Thyroid gland (tissue), 4 donors: ENCODE results near the gene CDX1. TPM values are rescaled to one million over a fixed set of nuclear protein-coding genes. Genes with fewer than 3 reads are reported as not detected.

ENCODE experiments used
- DNase-seq, 2 donors: peaks; one replicate each; pipeline ENCODE4 v3.0.0-alpha.2; 2019
- H3K27ac ChIP-seq, 3 donors: fragments of 200-600 bp; sonication (generic); 1 replicate in 2 of 3; 2 replicates in 1 of 3; pipeline ENCODE4 v1.5.1; 2016 to 2019; ENCODE audit warnings: mild to moderate bottlenecking in 1 of 3, moderate library complexity in 1 of 3
- H3K27me3 ChIP-seq: fragments of 200-600 bp; sonication (generic); one replicate; pipeline ENCODE4 v1.5.1; 2019
- H3K36me3 ChIP-seq, 2 donors: fragments of 200-600 bp; sonication (generic); one replicate each; pipeline ENCODE4 v1.5.1; 2016 to 2019
- H3K4me1 ChIP-seq, 2 donors: fragments of 200-600 bp; sonication (generic); one replicate each; pipeline ENCODE4 v1.5.1; 2017 to 2019
- H3K4me3 ChIP-seq, 3 donors: fragments of 200-600 bp; sonication (generic); replicated peaks in 1 of 3; 1 replicate in 2 of 3; 2 replicates in 1 of 3; pipeline ENCODE4 v1.5.1; 2016; ENCODE audit warnings: mild to moderate bottlenecking in 1 of 3
- H3K9me3 ChIP-seq: fragments of 200-600 bp; sonication (generic); one replicate; pipeline ENCODE4 v1.5.1; 2017
- POLR2A ChIP-seq, 2 donors: fragments of 450-650 bp; IDR thresholded peaks; one replicate each; pipeline ENCODE4 v1.6.1; 2017; ENCODE audit warnings: antibody characterized with exemption in 2 of 2, mild to moderate bottlenecking in 2 of 2, moderate library complexity in 1 of 2
- WGBS, 2 donors: methylation state at CpG; one replicate each; pipeline ENCODE4 v1.1.5; 2017; 5-methylcytosine and 5-hydroxymethylcytosine counted together
- intact Hi-C: fragments of 100-400 bp; cut with DNase I; formaldehyde crosslinking; loops from one replicate; pipeline ENCODE4 v1.15.1; 2023
- total RNA-seq, 4 donors: library from RNA; depleted of rRNA; stranded (reverse); fragments of >200 nt; gene quantifications; one replicate each; pipeline ENCODE4 v1.2.3, GENCODE V29; 2016
- TF ChIP-seq, protein P1 (sequence below), 6 experiments: fragments of 200-600 bp in 3 of 6; fragments of 450-650 bp in 3 of 6; sonication (generic) in 3 of 6; IDR thresholded peaks; one replicate each; pipeline ENCODE4 v1.5.1; 2016 to 2019; ENCODE audit warnings: antibody characterized with exemption in 6 of 6, mild to moderate bottlenecking in 2 of 6, inconsistent platforms in 1 of 6, moderate library complexity in 1 of 6

Gene CDX1
- total RNA-seq, 4 donors from 2014 or later = not detected

GRCh38 chr5:150154618-150155128, 11.9 kb upstream of the CDX1 start:
- no peak for TF ChIP-seq POLR2A (IDR thresholded peaks at IDR 0.05)
- TF ChIP-seq, protein P1, sequence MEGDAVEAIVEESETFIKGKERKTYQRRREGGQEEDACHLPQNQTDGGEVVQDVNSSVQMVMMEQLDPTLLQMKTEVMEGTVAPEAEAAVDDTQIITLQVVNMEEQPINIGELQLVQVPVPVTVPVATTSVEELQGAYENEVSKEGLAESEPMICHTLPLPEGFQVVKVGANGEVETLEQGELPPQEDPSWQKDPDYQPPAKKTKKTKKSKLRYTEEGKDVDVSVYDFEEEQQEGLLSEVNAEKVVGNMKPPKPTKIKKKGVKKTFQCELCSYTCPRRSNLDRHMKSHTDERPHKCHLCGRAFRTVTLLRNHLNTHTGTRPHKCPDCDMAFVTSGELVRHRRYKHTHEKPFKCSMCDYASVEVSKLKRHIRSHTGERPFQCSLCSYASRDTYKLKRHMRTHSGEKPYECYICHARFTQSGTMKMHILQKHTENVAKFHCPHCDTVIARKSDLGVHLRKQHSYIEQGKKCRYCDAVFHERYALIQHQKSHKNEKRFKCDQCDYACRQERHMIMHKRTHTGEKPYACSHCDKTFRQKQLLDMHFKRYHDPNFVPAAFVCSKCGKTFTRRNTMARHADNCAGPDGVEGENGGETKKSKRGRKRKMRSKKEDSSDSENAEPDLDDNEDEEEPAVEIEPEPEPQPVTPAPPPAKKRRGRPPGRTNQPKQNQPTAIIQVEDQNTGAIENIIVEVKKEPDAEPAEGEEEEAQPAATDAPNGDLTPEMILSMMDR (IDR thresholded peaks at IDR 0.05) = no peak
- Histone ChIP-seq H3K27ac (peak overlapping the region; percentile 38 to 77 (median 70)), H3K36me3 (no peaks in the 10 kb centered on the region), H3K27me3 (no peaks in the 10 kb centered on the region), H3K4me3 (peak overlapping the region in 1 of 3 donors; percentile 31), H3K9me3 (no peaks in the 10 kb centered on the region), H3K4me1 (peaks cover 0 to 6% of the 10 kb centered on the region in 2 donors)
- 62 to 68% methylated on average over 6 to 7 of the region's 7 CpGs for WGBS, 2 donors
- intact Hi-C loops = no loop called here
- no peak for DNase-seq

- Histone ChIP-seq H3K4me3 (peak within 1 kb of the TSS in 1 of 3 donors; percentile 31), H3K4me1 (peaks cover 0 to 6% of the 10 kb centered on the region in 2 donors), H3K27me3 (no peaks in the 10 kb centered on the region), H3K27ac (peak within 1 kb of the TSS; percentile 67 to 77 (median 70)), H3K9me3 (no peaks in the 10 kb centered on the region), H3K36me3 (no peaks in the 10 kb centered on the region)
- TF ChIP-seq, protein P1 (IDR thresholded peaks at IDR 0.05) = no peak
- TF ChIP-seq POLR2A (IDR thresholded peaks at IDR 0.05) = peak in 1 of 2 donors; percentile 33
- peak; percentile 57 to 67 for DNase-seq
- intact Hi-C loops = no loop called here
- WGBS, 2 donors = 5 to 17% methylated on average over 8 to 9 of the region's 17 CpGs
Observed at GRCh38 chr5:150155258-150156026, 11.1 kb upstream of the CDX1 start, which contains the start of gene PDGFRB. Gene PDGFRB (minus strand): TSS chr5:150155845. CDS start chr5:150137047, 18,798 bp downstream.

DNA sequence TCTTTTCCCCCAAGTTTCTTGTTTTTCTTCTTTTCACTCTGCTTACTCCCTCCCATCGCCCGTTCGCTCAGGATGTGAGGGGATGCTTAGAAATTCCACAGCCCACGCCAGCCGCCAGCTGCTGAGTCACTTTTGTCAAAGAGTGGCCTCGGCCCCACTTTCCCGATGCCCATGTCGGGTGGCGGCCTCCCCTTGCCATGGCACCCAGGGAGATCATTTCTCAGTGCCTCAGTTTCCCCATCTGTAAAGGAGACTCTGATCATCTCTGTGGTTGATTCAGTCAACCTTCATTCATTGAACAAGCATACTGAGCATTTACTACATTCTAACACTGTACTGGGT, 10.6 kb upstream of the CDX1 start:
- Histone ChIP-seq H3K4me1 (peaks cover 0 to 6% of the 10 kb centered on the region in 2 donors), H3K27ac (peak overlapping the region; percentile 43 to 67 (median 61)), H3K9me3 (no peaks in the 10 kb centered on the region), H3K4me3 (peak overlapping the region in 1 of 3 donors; percentile 31), H3K36me3 (no peaks in the 10 kb centered on the region), H3K27me3 (no peaks in the 10 kb centered on the region)
- DNase-seq = no peak
- TF ChIP-seq, protein P1 (IDR thresholded peaks at IDR 0.05) = no peak
- no peak for TF ChIP-seq POLR2A (IDR thresholded peaks at IDR 0.05)
- 8 to 9% methylated on average over 9 of the region's 9 CpGs for WGBS, 2 donors
- intact Hi-C loops = no loop called here

DNA sequence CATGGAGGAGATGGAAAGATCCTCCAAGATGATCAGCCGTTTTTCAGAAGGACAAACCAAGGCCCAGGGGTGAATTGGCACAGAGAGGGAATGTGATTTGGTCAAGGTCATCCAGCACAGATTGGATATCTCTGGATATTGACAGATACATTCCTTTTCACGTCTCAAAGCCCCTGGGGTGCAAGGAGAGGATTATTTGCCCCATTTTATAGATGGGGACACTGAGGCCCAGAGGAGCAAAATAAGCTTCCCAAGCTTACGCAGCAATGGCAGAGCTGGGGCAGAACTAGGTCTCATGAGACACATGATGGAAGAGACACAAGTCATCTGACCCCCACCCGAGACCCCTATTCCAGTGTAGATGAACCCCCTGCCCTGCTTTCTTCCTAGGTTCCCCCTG, 10.0 kb upstream of the CDX1 start:
- H3K4me1 ChIP-seq = peaks cover 0 to 6% of the 10 kb centered on the region in 2 donors
- no peaks in the 10 kb centered on the region for H3K36me3 ChIP-seq
- peak overlapping the region in 2 of 3 donors; percentile 61 to 67 for H3K27ac ChIP-seq
- 76 to 85% methylated on average over 4 of the region's 4 CpGs for WGBS, 2 donors
- DNase-seq = no peak
- no peaks in the 10 kb centered on the region for H3K27me3 ChIP-seq
- intact Hi-C loops = no loop called here
- H3K4me3 ChIP-seq = no peak overlapping the region
- no peaks in the 10 kb centered on the region for H3K9me3 ChIP-seq
- TF ChIP-seq, protein P1 (IDR thresholded peaks at IDR 0.05) = no peak
- TF ChIP-seq POLR2A (IDR thresholded peaks at IDR 0.05) = no peak

- no peaks in the 10 kb centered on the region for H3K9me3 ChIP-seq
- H3K36me3 ChIP-seq = no peaks in the 10 kb centered on the region
- peak overlapping the region; percentile 19 to 61 (median 23) for H3K27ac ChIP-seq
- WGBS, 2 donors = 74 to 82% methylated on average over 3 of the region's 3 CpGs
- no peaks in the 10 kb centered on the region for H3K27me3 ChIP-seq
- TF ChIP-seq POLR2A (IDR thresholded peaks at IDR 0.05) = no peak
- TF ChIP-seq, protein P1 (IDR thresholded peaks at IDR 0.05) = no peak
- intact Hi-C loops = no loop called here
- peaks cover 0 to 6% of the 10 kb centered on the region in 2 donors for H3K4me1 ChIP-seq
- no peak overlapping the region for H3K4me3 ChIP-seq
- no peak for DNase-seq
Observed at GRCh38 chr5:150157168-150157567, 9.4 kb upstream of the CDX1 start.
